ENCODE measurements around the gene MIDN. TPM values are rescaled to one million over a fixed set of nuclear protein-coding genes. Genes with fewer than 3 reads are reported as not detected.
A peak's percentile ranks its signal among the peaks of the same experiment; 100 is the strongest.

Gene MIDN
- total and polyA plus RNA-seq, 2 donors (not counting 1 experiment from before 2014, with no cell fraction given) = 12.0 to 18.8 TPM

DNA sequence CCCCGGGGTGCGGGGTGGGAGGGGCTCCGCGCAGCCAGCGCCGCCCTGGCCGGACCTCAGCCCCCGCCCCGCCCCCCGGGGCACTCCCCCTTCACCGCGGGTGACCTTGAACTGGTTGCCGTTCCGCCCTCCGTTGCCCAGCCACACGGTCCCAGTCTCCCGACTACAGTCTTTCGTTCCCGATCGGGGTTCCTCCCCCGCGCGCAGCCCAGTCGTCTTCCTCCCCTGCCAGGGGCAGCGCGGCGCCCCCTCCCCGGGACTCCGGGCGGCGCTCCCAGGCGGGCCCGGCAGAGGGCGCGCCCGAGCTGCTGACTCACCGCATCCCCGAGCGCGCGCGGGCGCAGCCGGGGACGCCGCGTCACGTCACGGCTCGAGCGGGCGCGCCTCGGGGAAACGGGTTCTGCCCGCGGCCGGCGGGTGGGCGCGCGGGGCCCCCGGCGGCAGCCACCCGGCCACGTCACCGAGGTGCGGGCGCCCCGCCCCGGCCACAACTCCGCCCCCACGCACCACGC is 459 bp downstream of the MIDN start:
- Histone ChIP-seq H3K36me3 (ENCODE audit: control insufficient read depth, insufficient read depth, low read length) (peaks cover 21% of the 10 kb centered on the region), H3K79me2 (ENCODE audit: control insufficient read depth, insufficient read depth, low read length) (peaks cover 46% of the 10 kb centered on the region), H3K27me3 (ENCODE audit: control insufficient read depth, insufficient read depth, low read length) (no peaks in the 10 kb centered on the region), H3K9ac (ENCODE audit: insufficient read depth, low read length) (peak overlapping the region; percentile 97), H3K4me2 (ENCODE audit: extremely low read depth, insufficient read depth, low read length) (no peak overlapping the region), H3K9me3 (ENCODE audit: control insufficient read depth, insufficient read depth, low read depth, low read length) (no peaks in the 10 kb centered on the region), H4K20me1 (ENCODE audit: control insufficient read depth, extremely low read depth, insufficient read depth, low read length) (no peaks in the 10 kb centered on the region), H2AFZ (ENCODE audit: low read length) (no peak overlapping the region), H3K27ac (ENCODE audit: insufficient read depth, low read length) (peak overlapping the region; percentile 98), H3K4me1 (ENCODE audit: control insufficient read depth, extremely low read depth, insufficient read depth, low read length) (peaks cover 19% of the 10 kb centered on the region), H3K4me3 (replicated peaks in 1 of 4; ENCODE audit: control extremely low read depth in 1 of 4, insufficient read depth in 1 of 4, low read depth in 3 of 4, low read length in 4 of 4) (peak overlapping the region; percentile 60 to 75 (median 66))
- peak in 1 of 2 donors; percentile 76 for DNase-seq (ENCODE audit: low read depth in 2 of 2)
- no peak for TF ChIP-seq EZH2 (IDR thresholded peaks at IDR 0.05; ENCODE audit: low read length, missing control alignments)
- TF ChIP-seq, protein P1, sequence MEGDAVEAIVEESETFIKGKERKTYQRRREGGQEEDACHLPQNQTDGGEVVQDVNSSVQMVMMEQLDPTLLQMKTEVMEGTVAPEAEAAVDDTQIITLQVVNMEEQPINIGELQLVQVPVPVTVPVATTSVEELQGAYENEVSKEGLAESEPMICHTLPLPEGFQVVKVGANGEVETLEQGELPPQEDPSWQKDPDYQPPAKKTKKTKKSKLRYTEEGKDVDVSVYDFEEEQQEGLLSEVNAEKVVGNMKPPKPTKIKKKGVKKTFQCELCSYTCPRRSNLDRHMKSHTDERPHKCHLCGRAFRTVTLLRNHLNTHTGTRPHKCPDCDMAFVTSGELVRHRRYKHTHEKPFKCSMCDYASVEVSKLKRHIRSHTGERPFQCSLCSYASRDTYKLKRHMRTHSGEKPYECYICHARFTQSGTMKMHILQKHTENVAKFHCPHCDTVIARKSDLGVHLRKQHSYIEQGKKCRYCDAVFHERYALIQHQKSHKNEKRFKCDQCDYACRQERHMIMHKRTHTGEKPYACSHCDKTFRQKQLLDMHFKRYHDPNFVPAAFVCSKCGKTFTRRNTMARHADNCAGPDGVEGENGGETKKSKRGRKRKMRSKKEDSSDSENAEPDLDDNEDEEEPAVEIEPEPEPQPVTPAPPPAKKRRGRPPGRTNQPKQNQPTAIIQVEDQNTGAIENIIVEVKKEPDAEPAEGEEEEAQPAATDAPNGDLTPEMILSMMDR (conservative IDR thresholded peaks at IDR 0.05 in 1 of 2, IDR thresholded peaks at IDR 0.05 in 1 of 2; ENCODE audit: low read depth in 1 of 2, low read length in 2 of 2) = peak; percentile 30 to 64

DNA sequence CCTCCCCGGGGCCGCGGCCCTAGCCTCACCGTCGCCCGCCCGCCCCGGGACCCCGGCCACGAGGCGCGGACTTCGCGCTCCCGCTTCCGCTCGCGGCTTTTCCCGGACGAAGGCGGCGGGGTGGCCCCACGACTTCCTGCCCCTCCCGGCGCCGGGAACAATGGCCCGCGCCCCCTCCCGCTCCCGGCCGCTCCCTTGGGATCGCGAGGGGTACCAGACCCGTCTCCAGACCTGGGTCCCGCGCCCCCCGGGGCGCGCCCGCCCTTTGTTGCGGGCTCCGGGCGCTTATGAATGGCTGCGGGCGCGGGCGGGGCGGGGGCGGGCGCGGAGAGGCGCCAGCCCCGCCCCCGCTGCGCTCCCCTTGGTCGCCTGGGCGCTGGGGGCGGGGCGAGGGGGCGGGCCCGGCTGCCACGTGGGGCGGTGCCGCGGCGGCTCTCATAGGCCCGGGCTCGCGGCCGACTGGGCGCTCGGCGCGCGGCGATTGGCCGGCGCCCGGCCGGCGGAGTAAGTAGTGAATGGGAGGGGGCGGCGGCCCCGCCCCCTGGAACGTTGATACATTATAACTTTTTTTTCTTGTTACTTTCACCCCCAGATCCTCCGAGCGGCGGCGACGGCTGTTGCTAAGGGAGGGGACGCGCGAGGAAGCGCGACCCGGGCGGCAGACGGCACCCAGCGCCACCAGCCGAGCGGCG is 1.1 kb downstream of the MIDN start:
- no peak for TF ChIP-seq EZH2 (IDR thresholded peaks at IDR 0.05; ENCODE audit: low read length, missing control alignments)
- TF ChIP-seq, protein P1 (conservative IDR thresholded peaks at IDR 0.05 in 1 of 2, IDR thresholded peaks at IDR 0.05 in 1 of 2; ENCODE audit: low read depth in 1 of 2, low read length in 2 of 2) = no peak
- H3K36me3 ChIP-seq (ENCODE audit: control insufficient read depth, insufficient read depth, low read length) = peaks cover 25% of the 10 kb centered on the region
- H3K79me2 ChIP-seq (ENCODE audit: control insufficient read depth, insufficient read depth, low read length) = peaks cover 48% of the 10 kb centered on the region
- peak; percentile 91 to 97 for DNase-seq (ENCODE audit: low read depth in 2 of 2)
- no peaks in the 10 kb centered on the region for H4K20me1 ChIP-seq (ENCODE audit: control insufficient read depth, extremely low read depth, insufficient read depth, low read length)
- H3K9me3 ChIP-seq (ENCODE audit: control insufficient read depth, insufficient read depth, low read depth, low read length) = no peaks in the 10 kb centered on the region
- peak overlapping the region; percentile 97 for H3K9ac ChIP-seq (ENCODE audit: insufficient read depth, low read length)
- peak overlapping the region in 3 of 4 experiments; percentile 52 to 92 (median 75) for H3K4me3 ChIP-seq (replicated peaks in 1 of 4; ENCODE audit: control extremely low read depth in 1 of 4, insufficient read depth in 1 of 4, low read depth in 3 of 4, low read length in 4 of 4)
- H3K4me1 ChIP-seq (ENCODE audit: control insufficient read depth, extremely low read depth, insufficient read depth, low read length) = peaks cover 25% of the 10 kb centered on the region
- no peak overlapping the region for H2AFZ ChIP-seq (ENCODE audit: low read length)
- peak overlapping the region; percentile 98 for H3K27ac ChIP-seq (ENCODE audit: insufficient read depth, low read length)
- no peak overlapping the region for H3K4me2 ChIP-seq (ENCODE audit: extremely low read depth, insufficient read depth, low read length)
- no peaks in the 10 kb centered on the region for H3K27me3 ChIP-seq (ENCODE audit: control insufficient read depth, insufficient read depth, low read length)

DNA sequence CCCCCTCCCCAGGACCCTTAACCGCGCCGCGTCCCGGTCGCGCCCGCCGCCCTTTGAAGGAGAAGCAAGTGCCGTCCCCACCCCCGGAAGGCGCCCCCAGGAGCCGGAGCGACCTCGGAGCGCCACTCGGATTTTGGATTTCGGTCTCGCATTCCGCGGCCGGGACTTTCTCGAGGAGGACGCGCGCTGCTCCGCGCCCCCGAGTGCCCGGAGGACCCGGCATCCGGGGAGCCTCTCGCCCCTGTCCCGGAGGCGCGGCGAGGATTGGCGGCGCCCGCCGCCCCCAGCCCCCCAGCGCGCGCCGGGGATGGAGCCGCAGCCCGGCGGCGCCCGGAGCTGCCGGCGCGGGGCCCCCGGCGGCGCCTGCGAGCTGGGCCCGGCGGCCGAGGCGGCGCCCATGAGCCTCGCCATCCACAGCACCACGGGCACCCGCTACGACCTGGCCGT is 1.6 kb downstream of the MIDN start:
- TF ChIP-seq EZH2 (IDR thresholded peaks at IDR 0.05; ENCODE audit: low read length, missing control alignments) = no peak
- TF ChIP-seq, protein P1 (conservative IDR thresholded peaks at IDR 0.05 in 1 of 2, IDR thresholded peaks at IDR 0.05 in 1 of 2; ENCODE audit: low read depth in 1 of 2, low read length in 2 of 2) = no peak
- peak overlapping the region; percentile 88 for H3K9ac ChIP-seq (ENCODE audit: insufficient read depth, low read length)
- no peak for DNase-seq (ENCODE audit: low read depth in 2 of 2)
- peaks cover 52% of the 10 kb centered on the region for H3K79me2 ChIP-seq (ENCODE audit: control insufficient read depth, insufficient read depth, low read length)
- H3K36me3 ChIP-seq (ENCODE audit: control insufficient read depth, insufficient read depth, low read length) = peaks cover 28% of the 10 kb centered on the region
- no peaks in the 10 kb centered on the region for H3K27me3 ChIP-seq (ENCODE audit: control insufficient read depth, insufficient read depth, low read length)
- H2AFZ ChIP-seq (ENCODE audit: low read length) = no peak overlapping the region
- no peaks in the 10 kb centered on the region for H4K20me1 ChIP-seq (ENCODE audit: control insufficient read depth, extremely low read depth, insufficient read depth, low read length)
- peak overlapping the region; percentile 42 to 92 (median 58) for H3K4me3 ChIP-seq (replicated peaks in 1 of 4; ENCODE audit: control extremely low read depth in 1 of 4, insufficient read depth in 1 of 4, low read depth in 3 of 4, low read length in 4 of 4)
- peaks cover 24% of the 10 kb centered on the region for H3K4me1 ChIP-seq (ENCODE audit: control insufficient read depth, extremely low read depth, insufficient read depth, low read length)
- H3K9me3 ChIP-seq (ENCODE audit: control insufficient read depth, insufficient read depth, low read depth, low read length) = no peaks in the 10 kb centered on the region
- peak overlapping the region; percentile 97 for H3K27ac ChIP-seq (ENCODE audit: insufficient read depth, low read length)
- no peak overlapping the region for H3K4me2 ChIP-seq (ENCODE audit: extremely low read depth, insufficient read depth, low read length)
